ENCODE data around the gene KLHL26. TPM values are rescaled to one million over a fixed set of nuclear protein-coding genes. Genes with fewer than 3 reads are reported as not detected.
A peak's percentile ranks its signal among the peaks of the same experiment; 100 is the strongest.

Gene KLHL26
- total and polyA plus RNA-seq, 2 of the 13 experiments (the other 11 are each of a cell fraction or from before 2014, with no cell fraction given) = 1.5 to 1.7 TPM

DNA sequence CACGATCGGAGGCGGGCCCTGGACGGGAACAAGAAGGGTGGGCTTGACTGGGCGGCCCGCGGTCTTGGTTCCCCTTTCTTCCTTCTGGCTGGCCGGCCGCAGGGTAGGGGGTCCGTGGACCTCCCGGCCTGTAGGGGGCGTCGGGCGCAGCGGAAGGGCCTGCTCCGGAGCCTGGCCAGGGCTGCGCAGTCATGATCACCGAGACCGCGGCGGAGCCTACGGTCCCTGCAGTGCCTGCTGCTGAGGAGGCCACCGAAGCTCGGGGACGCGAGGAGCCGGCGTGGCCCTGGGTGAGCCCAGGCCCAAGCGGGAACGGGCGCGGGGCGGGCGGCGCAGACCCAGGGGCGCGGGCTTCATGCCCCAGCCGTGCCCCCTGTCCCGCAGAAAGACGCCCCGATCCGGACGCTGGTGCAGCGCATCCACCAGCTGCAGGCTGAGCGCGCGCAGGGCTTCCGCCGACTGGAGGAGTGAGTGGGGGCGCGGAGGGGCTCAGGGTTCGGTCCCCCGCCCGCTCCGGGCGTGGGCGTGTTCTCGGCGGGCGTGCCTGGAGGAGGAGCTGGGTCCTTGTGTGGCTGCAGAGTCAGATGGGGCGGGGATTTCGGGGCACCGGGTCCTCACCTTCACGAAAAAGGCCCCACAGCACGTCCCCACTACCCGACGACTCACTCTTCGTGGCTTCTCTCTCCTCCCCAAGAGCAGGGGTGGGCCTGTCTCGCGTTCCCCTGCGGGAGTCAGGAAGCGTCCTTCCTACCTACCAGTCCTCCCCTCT, 48.0 kb upstream of the KLHL26 start, which contains the start of gene REX1BD (continued):
- TF ChIP-seq, protein P1, sequence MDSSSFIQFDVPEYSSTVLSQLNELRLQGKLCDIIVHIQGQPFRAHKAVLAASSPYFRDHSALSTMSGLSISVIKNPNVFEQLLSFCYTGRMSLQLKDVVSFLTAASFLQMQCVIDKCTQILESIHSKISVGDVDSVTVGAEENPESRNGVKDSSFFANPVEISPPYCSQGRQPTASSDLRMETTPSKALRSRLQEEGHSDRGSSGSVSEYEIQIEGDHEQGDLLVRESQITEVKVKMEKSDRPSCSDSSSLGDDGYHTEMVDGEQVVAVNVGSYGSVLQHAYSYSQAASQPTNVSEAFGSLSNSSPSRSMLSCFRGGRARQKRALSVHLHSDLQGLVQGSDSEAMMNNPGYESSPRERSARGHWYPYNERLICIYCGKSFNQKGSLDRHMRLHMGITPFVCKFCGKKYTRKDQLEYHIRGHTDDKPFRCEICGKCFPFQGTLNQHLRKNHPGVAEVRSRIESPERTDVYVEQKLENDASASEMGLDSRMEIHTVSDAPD (CRISPR knock-in tag; IDR thresholded peaks at IDR 0.05) = no peak
- no peak for TF ChIP-seq ATF1 (CRISPR knock-in tag; IDR thresholded peaks at IDR 0.05)
- no peak; the same call in 1 of the 2 replicates for TF ChIP-seq SPEN (CRISPR knock-in tag; IDR thresholded peaks at IDR 0.05; ENCODE audit: low read depth)
- TF ChIP-seq SIX4 (CRISPR knock-in tag; IDR thresholded peaks at IDR 0.05) = 0 out of 2 replicates have a peak, but pooled peaks have one; percentile 15
- TF ChIP-seq JUNB (CRISPR knock-in tag; IDR thresholded peaks at IDR 0.05; ENCODE audit: borderline replicate concordance) = no peak
- no peak; the same call in 1 of the 2 replicates for TF ChIP-seq ZNF510 (CRISPR knock-in tag; IDR thresholded peaks at IDR 0.05; ENCODE audit: low read depth)
- peak; percentile 23; the same call in 1 of the 2 replicates for TF ChIP-seq HNRNPL (IDR thresholded peaks at IDR 0.05; ENCODE audit: low read depth, low read length)
- TF ChIP-seq MTA3 (CRISPR knock-in tag; IDR thresholded peaks at IDR 0.05) = no peak
- no peak for TF ChIP-seq ZSCAN12 (CRISPR knock-in tag; IDR thresholded peaks at IDR 0.05)
- TF ChIP-seq, protein P2, sequence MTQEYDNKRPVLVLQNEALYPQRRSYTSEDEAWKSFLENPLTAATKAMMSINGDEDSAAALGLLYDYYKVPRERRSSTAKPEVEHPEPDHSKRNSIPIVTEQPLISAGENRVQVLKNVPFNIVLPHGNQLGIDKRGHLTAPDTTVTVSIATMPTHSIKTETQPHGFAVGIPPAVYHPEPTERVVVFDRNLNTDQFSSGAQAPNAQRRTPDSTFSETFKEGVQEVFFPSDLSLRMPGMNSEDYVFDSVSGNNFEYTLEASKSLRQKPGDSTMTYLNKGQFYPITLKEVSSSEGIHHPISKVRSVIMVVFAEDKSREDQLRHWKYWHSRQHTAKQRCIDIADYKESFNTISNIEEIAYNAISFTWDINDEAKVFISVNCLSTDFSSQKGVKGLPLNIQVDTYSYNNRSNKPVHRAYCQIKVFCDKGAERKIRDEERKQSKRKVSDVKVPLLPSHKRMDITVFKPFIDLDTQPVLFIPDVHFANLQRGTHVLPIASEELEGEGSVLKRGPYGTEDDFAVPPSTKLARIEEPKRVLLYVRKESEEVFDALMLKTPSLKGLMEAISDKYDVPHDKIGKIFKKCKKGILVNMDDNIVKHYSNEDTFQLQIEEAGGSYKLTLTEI (CRISPR knock-in tag; conservative IDR thresholded peaks at IDR 0.05) = no peak
- peak; percentile 95 for TF ChIP-seq XRCC5 (optimal IDR thresholded peaks at IDR 0.05; ENCODE audit: low read length)
- peak; percentile 83 for TF ChIP-seq SAP130 (CRISPR knock-in tag; IDR thresholded peaks at IDR 0.05; ENCODE audit: low read depth)
- TF ChIP-seq NR3C1 (CRISPR knock-in tag; IDR thresholded peaks at IDR 0.05) = no peak
- TF ChIP-seq ZNF761 (CRISPR knock-in tag; conservative IDR thresholded peaks at IDR 0.05) = peak; percentile 13; the same call in 1 of the 2 replicates
- 0 out of 2 replicates have a peak, but pooled peaks have one; percentile 33 for TF ChIP-seq MEIS2 (CRISPR knock-in tag; IDR thresholded peaks at IDR 0.05)
- TF ChIP-seq, protein P3, sequence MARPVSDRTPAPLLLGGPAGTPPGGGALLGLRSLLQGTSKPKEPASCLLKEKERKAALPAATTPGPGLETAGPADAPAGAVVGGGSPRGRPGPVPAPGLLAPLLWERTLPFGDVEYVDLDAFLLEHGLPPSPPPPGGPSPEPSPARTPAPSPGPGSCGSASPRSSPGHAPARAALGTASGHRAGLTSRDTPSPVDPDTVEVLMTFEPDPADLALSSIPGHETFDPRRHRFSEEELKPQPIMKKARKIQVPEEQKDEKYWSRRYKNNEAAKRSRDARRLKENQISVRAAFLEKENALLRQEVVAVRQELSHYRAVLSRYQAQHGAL (CRISPR knock-in tag; IDR thresholded peaks at IDR 0.05; ENCODE audit: not compliant biosample characterization) = no peak
- peak; percentile 64 for TF ChIP-seq E2F5 (CRISPR knock-in tag; conservative IDR thresholded peaks at IDR 0.05)
- TF ChIP-seq CBX1 (IDR thresholded peaks at IDR 0.05; ENCODE audit: low read depth) = no peak
- TF ChIP-seq HDAC1 (CRISPR knock-in tag; IDR thresholded peaks at IDR 0.05) = peak; percentile 82
- peak; percentile 8; the same call in 1 of the 2 replicates for TF ChIP-seq SOX5 (CRISPR knock-in tag; IDR thresholded peaks at IDR 0.05; ENCODE audit: borderline replicate concordance)
- TF ChIP-seq POLR2A (IDR thresholded peaks at IDR 0.05; ENCODE audit: insufficient read depth in 1 of 2, low read depth in 2 of 2, low read length in 2 of 2) = peak; percentile 75 to 98
- TF ChIP-seq MAF1 (CRISPR knock-in tag; IDR thresholded peaks at IDR 0.05; ENCODE audit: borderline replicate concordance) = peak; percentile 59; the same call in 1 of the 2 replicates
- TF ChIP-seq ZNF253 (CRISPR knock-in tag; IDR thresholded peaks at IDR 0.05; ENCODE audit: borderline replicate concordance) = no peak
